ENCODE measurements around the gene DVL3. TPM values are rescaled to one million over a fixed set of nuclear protein-coding genes. Genes with fewer than 3 reads are reported as not detected.

DVL3 gene
- total RNA-seq, 1 experiment from 2014 or later, result 76.2 TPM

DNA sequence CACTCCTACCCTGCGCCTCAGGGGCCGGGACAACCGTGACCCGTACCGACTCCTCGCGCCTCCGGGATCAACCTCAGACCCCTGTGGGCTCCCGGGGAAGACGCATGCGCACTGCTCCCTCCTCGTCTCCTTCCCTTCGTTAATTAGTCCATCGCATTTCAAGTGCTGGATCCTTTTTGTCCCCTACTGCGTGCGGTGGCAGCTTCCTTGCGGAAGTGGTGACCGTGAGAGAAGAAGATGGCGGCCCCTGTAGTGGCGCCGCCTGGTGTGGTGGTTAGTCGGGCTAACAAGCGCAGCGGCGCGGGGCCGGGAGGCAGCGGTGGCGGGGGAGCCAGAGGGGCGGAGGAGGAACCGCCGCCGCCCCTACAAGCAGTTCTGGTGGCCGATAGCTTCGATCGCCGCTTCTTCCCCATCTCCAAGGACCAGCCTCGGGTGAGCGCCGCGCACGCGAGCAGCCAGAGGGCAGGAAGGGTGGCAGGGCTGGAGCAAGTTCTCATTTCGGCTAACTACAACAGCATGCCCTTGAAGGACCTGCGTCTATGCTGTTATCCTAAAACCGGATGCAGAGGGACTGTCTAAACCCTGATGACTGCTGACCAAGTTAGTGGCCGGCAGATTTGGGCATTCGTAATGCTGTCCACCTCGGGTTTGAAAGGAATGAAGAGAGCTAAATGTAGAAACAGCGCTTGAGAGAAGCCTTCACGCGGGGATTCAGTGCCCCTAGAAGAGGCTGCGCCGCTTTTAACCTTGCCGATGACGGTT, 19.8 kb upstream of the DVL3 start, which contains the start of gene EIF2B5:
EIF2B5 (plus strand) TSS at position 210 of the 762 bp plus-strand sequence; CDS start at position 238, 28 bp downstream.
- CTCF ChIA-PET, result interaction anchor here (0.6 to 2.8 kb wide), 12 partner anchors 9 to 251 kb away, joined by 3 to 12 read pairs (median 4); partner anchors contain the start of genes ABCC5, EEF1AKMT4 and PARL
- Mint-ChIP-seq H3K27ac (peak within 1 kb of the TSS; percentile 89), H3K4me1 (peaks cover 20% of the 10 kb centered on the region), H3K4me3 (peak within 1 kb of the TSS; percentile 94), H3K9me3 (no peaks in the 10 kb centered on the region), H3K27me3 (ENCODE audit: low read depth) (no peaks in the 10 kb centered on the region), H3K36me3 (peaks cover 7% of the 10 kb centered on the region)
- POLR2A ChIA-PET, result interaction anchor here (1.0 kb wide), 2 partner anchors 16 to 50 kb away, joined by 3 to 4 read pairs; partner anchors contain the start of gene ABCF3
- ATAC-seq, result peak; percentile 81
- peak; percentile 89 for DNase-seq (ENCODE audit: low spot score)
- TF ChIP-seq GRHL2 (CRISPR knock-in tag; IDR thresholded peaks at IDR 0.05; ENCODE audit: insufficient replicate concordance, severe bottlenecking) (no peak), ETV6 (CRISPR knock-in tag; IDR thresholded peaks at IDR 0.05) (peak; percentile 91), NR3C1 (CRISPR knock-in tag; conservative IDR thresholded peaks at IDR 0.05; ENCODE audit: low read depth) (no peak), ZNF317 (CRISPR knock-in tag; IDR thresholded peaks at IDR 0.05; ENCODE audit: borderline replicate concordance, low read depth) (no peak), KAT7 (CRISPR knock-in tag; IDR thresholded peaks at IDR 0.05; ENCODE audit: borderline replicate concordance) (peak; percentile 88), SMAD3 (CRISPR knock-in tag; IDR thresholded peaks at IDR 0.05; ENCODE audit: borderline replicate concordance) (peak; percentile 60; the same call in 1 of the 2 replicates), TEAD1 (CRISPR knock-in tag; IDR thresholded peaks at IDR 0.05) (peak; percentile 50), ZNF232 (CRISPR knock-in tag; IDR thresholded peaks at IDR 0.05) (peak; percentile 86), PRRX2 (CRISPR knock-in tag; IDR thresholded peaks at IDR 0.05) (no peak), NR2C2 (CRISPR knock-in tag; IDR thresholded peaks at IDR 0.05) (no peak), ZNF396 (CRISPR knock-in tag; IDR thresholded peaks at IDR 0.05; ENCODE audit: borderline replicate concordance) (no peak), TEAD4 (CRISPR knock-in tag; IDR thresholded peaks at IDR 0.05) (no peak), ESRRA (CRISPR knock-in tag; IDR thresholded peaks at IDR 0.05; ENCODE audit: borderline replicate concordance) (0 out of 2 replicates have a peak, but pooled peaks have one; percentile 60), TP53 (CRISPR knock-in tag; IDR thresholded peaks at IDR 0.05) (peak; percentile 82; the same call in 1 of the 2 replicates), ZNF138 (CRISPR knock-in tag; conservative IDR thresholded peaks at IDR 0.05) (0 out of 2 replicates have a peak, but pooled peaks have one; percentile 67), MYBL2 (CRISPR knock-in tag; IDR thresholded peaks at IDR 0.05) (no peak)
- TF ChIP-seq, protein P1, sequence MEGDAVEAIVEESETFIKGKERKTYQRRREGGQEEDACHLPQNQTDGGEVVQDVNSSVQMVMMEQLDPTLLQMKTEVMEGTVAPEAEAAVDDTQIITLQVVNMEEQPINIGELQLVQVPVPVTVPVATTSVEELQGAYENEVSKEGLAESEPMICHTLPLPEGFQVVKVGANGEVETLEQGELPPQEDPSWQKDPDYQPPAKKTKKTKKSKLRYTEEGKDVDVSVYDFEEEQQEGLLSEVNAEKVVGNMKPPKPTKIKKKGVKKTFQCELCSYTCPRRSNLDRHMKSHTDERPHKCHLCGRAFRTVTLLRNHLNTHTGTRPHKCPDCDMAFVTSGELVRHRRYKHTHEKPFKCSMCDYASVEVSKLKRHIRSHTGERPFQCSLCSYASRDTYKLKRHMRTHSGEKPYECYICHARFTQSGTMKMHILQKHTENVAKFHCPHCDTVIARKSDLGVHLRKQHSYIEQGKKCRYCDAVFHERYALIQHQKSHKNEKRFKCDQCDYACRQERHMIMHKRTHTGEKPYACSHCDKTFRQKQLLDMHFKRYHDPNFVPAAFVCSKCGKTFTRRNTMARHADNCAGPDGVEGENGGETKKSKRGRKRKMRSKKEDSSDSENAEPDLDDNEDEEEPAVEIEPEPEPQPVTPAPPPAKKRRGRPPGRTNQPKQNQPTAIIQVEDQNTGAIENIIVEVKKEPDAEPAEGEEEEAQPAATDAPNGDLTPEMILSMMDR (IDR thresholded peaks at IDR 0.05), result no peak
- TF ChIP-seq, protein P2, sequence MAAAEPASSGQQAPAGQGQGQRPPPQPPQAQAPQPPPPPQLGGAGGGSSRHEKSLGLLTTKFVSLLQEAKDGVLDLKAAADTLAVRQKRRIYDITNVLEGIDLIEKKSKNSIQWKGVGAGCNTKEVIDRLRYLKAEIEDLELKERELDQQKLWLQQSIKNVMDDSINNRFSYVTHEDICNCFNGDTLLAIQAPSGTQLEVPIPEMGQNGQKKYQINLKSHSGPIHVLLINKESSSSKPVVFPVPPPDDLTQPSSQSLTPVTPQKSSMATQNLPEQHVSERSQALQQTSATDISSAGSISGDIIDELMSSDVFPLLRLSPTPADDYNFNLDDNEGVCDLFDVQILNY (CRISPR knock-in tag; IDR thresholded peaks at IDR 0.05), result no peak; the same call in 1 of the 2 replicates
- TF ChIP-seq, protein P3, sequence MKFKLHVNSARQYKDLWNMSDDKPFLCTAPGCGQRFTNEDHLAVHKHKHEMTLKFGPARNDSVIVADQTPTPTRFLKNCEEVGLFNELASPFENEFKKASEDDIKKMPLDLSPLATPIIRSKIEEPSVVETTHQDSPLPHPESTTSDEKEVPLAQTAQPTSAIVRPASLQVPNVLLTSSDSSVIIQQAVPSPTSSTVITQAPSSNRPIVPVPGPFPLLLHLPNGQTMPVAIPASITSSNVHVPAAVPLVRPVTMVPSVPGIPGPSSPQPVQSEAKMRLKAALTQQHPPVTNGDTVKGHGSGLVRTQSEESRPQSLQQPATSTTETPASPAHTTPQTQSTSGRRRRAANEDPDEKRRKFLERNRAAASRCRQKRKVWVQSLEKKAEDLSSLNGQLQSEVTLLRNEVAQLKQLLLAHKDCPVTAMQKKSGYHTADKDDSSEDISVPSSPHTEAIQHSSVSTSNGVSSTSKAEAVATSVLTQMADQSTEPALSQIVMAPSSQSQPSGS (CRISPR knock-in tag; IDR thresholded peaks at IDR 0.05; ENCODE audit: borderline replicate concordance, low read depth), result no peak
- TF ChIP-seq, protein P4, sequence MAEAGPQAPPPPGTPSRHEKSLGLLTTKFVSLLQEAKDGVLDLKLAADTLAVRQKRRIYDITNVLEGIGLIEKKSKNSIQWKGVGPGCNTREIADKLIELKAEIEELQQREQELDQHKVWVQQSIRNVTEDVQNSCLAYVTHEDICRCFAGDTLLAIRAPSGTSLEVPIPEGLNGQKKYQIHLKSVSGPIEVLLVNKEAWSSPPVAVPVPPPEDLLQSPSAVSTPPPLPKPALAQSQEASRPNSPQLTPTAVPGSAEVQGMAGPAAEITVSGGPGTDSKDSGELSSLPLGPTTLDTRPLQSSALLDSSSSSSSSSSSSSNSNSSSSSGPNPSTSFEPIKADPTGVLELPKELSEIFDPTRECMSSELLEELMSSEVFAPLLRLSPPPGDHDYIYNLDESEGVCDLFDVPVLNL (CRISPR knock-in tag; IDR thresholded peaks at IDR 0.05; ENCODE audit: borderline replicate concordance, low read depth), result no peak
- TF ChIP-seq, protein P5, sequence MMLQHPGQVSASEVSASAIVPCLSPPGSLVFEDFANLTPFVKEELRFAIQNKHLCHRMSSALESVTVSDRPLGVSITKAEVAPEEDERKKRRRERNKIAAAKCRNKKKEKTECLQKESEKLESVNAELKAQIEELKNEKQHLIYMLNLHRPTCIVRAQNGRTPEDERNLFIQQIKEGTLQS (CRISPR knock-in tag; conservative IDR thresholded peaks at IDR 0.05), result no peak
- TF ChIP-seq, protein P6, sequence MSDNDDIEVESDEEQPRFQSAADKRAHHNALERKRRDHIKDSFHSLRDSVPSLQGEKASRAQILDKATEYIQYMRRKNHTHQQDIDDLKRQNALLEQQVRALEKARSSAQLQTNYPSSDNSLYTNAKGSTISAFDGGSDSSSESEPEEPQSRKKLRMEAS (CRISPR knock-in tag; IDR thresholded peaks at IDR 0.05), result peak; percentile 93
- TF ChIP-seq, protein P7, sequence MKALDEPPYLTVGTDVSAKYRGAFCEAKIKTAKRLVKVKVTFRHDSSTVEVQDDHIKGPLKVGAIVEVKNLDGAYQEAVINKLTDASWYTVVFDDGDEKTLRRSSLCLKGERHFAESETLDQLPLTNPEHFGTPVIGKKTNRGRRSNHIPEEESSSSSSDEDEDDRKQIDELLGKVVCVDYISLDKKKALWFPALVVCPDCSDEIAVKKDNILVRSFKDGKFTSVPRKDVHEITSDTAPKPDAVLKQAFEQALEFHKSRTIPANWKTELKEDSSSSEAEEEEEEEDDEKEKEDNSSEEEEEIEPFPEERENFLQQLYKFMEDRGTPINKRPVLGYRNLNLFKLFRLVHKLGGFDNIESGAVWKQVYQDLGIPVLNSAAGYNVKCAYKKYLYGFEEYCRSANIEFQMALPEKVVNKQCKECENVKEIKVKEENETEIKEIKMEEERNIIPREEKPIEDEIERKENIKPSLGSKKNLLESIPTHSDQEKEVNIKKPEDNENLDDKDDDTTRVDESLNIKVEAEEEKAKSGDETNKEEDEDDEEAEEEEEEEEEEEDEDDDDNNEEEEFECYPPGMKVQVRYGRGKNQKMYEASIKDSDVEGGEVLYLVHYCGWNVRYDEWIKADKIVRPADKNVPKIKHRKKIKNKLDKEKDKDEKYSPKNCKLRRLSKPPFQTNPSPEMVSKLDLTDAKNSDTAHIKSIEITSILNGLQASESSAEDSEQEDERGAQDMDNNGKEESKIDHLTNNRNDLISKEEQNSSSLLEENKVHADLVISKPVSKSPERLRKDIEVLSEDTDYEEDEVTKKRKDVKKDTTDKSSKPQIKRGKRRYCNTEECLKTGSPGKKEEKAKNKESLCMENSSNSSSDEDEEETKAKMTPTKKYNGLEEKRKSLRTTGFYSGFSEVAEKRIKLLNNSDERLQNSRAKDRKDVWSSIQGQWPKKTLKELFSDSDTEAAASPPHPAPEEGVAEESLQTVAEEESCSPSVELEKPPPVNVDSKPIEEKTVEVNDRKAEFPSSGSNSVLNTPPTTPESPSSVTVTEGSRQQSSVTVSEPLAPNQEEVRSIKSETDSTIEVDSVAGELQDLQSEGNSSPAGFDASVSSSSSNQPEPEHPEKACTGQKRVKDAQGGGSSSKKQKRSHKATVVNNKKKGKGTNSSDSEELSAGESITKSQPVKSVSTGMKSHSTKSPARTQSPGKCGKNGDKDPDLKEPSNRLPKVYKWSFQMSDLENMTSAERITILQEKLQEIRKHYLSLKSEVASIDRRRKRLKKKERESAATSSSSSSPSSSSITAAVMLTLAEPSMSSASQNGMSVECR (CRISPR knock-in tag; IDR thresholded peaks at IDR 0.05; ENCODE audit: borderline replicate concordance), result 0 out of 2 replicates have a peak, but pooled peaks have one; percentile 63

All from WTC11 (cell line).